ENCODE results near the gene GNGT2.

- TF ChIP-seq, protein P1, sequence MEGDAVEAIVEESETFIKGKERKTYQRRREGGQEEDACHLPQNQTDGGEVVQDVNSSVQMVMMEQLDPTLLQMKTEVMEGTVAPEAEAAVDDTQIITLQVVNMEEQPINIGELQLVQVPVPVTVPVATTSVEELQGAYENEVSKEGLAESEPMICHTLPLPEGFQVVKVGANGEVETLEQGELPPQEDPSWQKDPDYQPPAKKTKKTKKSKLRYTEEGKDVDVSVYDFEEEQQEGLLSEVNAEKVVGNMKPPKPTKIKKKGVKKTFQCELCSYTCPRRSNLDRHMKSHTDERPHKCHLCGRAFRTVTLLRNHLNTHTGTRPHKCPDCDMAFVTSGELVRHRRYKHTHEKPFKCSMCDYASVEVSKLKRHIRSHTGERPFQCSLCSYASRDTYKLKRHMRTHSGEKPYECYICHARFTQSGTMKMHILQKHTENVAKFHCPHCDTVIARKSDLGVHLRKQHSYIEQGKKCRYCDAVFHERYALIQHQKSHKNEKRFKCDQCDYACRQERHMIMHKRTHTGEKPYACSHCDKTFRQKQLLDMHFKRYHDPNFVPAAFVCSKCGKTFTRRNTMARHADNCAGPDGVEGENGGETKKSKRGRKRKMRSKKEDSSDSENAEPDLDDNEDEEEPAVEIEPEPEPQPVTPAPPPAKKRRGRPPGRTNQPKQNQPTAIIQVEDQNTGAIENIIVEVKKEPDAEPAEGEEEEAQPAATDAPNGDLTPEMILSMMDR (IDR thresholded peaks at IDR 0.05), result no peak
- no peak for TF ChIP-seq POLR2A (IDR thresholded peaks at IDR 0.05)
Measured at GRCh38 chr17:49200423-49201083, 9.8 kb downstream of the GNGT2 start.

Measured in esophagus squamous epithelium (tissue), 4 donors.